ENCODE measurements around the gene FAM89A.

DNA sequence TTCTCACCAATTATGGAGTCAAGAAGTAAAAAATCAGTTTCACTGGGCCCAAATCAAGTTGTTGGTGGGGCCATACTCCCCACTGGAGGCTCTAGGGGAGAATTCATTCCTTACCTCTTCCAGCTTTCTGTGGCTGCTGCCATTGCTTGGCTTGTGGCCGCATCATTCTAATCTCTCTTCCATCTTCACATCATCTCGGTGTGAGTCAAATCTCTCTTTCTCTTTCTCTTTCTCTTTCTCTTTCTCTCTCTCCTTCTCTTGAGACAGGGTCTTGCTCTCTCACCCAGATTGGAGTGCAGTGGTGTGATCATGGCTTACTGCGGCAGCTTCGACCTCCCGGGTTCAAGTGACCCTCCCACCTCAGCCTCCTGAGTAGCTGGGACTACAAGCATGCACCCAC is 28.1 kb downstream of the FAM89A start:
- TF ChIP-seq, protein P1, sequence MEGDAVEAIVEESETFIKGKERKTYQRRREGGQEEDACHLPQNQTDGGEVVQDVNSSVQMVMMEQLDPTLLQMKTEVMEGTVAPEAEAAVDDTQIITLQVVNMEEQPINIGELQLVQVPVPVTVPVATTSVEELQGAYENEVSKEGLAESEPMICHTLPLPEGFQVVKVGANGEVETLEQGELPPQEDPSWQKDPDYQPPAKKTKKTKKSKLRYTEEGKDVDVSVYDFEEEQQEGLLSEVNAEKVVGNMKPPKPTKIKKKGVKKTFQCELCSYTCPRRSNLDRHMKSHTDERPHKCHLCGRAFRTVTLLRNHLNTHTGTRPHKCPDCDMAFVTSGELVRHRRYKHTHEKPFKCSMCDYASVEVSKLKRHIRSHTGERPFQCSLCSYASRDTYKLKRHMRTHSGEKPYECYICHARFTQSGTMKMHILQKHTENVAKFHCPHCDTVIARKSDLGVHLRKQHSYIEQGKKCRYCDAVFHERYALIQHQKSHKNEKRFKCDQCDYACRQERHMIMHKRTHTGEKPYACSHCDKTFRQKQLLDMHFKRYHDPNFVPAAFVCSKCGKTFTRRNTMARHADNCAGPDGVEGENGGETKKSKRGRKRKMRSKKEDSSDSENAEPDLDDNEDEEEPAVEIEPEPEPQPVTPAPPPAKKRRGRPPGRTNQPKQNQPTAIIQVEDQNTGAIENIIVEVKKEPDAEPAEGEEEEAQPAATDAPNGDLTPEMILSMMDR (conservative IDR thresholded peaks at IDR 0.05; ENCODE audit: low read length): no peak
- no peak for TF ChIP-seq EZH2phosphoT487 (IDR thresholded peaks at IDR 0.05; ENCODE audit: borderline replicate concordance, low read depth, low read length)
